HFFc6 (cell line): Measurements from ENCODE around the gene ST3GAL6. TPM values are rescaled to one million over a fixed set of nuclear protein-coding genes. Genes with fewer than 3 reads are reported as not detected.
"Not testable (repeated sequence)": the region's sequence is repeated elsewhere in the genome, so short reads cannot be mapped to it uniquely, and the experiment has no call there.

Experiments
- DNase-seq: peaks from one replicate; pipeline ENCODE4 v3.0.0-alpha.2; 2018
- H3K27ac Mint-ChIP-seq: 2 replicates; pipeline ENCODE4 v1.8.0; 2020; ENCODE audit warnings: mild to moderate bottlenecking, mixed read lengths
- H3K27me3 Mint-ChIP-seq: 2 replicates; pipeline ENCODE4 v1.8.0; 2021; ENCODE audit warnings: mild to moderate bottlenecking, moderate library complexity, mixed read lengths; ENCODE audit not compliant: insufficient read depth
- H3K36me3 Mint-ChIP-seq: 2 replicates; pipeline ENCODE4 v1.8.0; 2021; ENCODE audit warnings: low read depth, mixed read lengths
- H3K4me1 Mint-ChIP-seq: 2 replicates; pipeline ENCODE4 v1.8.0; 2020; ENCODE audit warnings: low read depth, mixed read lengths
- H3K4me3 Mint-ChIP-seq: 2 replicates; pipeline ENCODE4 v1.8.0; 2020; ENCODE audit warnings: mild to moderate bottlenecking, moderate library complexity, mixed read lengths
- H3K9me3 Mint-ChIP-seq: 2 replicates; pipeline ENCODE4 v1.8.0; 2020; ENCODE audit warnings: mild to moderate bottlenecking, mixed read lengths
- total RNA-seq, 6 experiments: library from RNA; stranded (reverse); fragmentation: NEBNext Ultra II Directional; extraction: Animal tissue kit (Norgen Biotek cat#: 25700); gene quantifications; 2 replicates in 1 of 6; 3 replicates in 5 of 6; pipeline ENCODE4 v1.2.3, GENCODE V29; 2021
- TF ChIP-seq, protein P1 (sequence below): fragments of 200-600 bp; sonication (generic); IDR thresholded peaks from 2 replicates; pipeline ENCODE4 v1.5.0; 2021; ENCODE audit warnings: antibody characterized with exemption, mild to moderate bottlenecking

Gene ST3GAL6
- total RNA-seq, 6 experiments from 2014 or later = not detected

DNA sequence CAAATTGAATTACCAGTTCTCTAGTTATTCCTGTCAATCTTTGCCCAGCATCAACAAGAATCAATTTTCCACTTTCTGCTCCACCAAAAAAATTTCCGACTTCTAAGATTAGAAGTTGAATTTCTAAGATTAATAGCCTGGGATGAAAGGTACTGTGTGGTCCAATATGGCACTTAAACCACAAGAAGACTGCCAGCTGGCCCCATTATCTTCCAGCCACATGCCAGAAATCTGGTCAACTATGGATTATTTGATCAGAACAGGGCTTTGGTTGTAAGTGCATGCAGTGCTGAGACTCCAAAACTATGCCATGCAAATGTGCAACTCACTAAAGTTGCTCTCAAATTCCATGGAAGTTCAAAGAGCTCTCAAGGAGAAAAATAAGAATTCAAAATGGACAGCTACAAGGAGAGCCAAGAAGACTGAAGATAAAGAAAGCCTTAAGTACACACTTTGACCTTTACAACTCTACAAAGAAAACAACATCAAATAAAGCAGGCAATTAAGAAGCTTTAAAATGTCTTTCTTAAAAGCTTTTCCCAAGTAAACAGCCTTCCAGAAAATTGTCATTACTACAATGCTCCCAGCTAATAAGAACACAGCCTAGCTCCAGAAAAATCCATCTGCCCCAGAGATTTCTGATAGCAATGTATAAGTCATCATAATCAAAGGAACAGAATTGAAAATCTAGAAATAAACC, 64.2 kb downstream of the ST3GAL6 start:
- Mint-ChIP-seq H3K27ac (peak overlapping the region; percentile 34), H3K4me3 (no peak overlapping the region), H3K9me3 (peaks cover 30% of the 10 kb centered on the region), H3K4me1 (peaks cover 93% of the 10 kb centered on the region), H3K27me3 (peaks cover 3% of the 10 kb centered on the region), H3K36me3 (peaks cover 60% of the 10 kb centered on the region)
- TF ChIP-seq, protein P1, sequence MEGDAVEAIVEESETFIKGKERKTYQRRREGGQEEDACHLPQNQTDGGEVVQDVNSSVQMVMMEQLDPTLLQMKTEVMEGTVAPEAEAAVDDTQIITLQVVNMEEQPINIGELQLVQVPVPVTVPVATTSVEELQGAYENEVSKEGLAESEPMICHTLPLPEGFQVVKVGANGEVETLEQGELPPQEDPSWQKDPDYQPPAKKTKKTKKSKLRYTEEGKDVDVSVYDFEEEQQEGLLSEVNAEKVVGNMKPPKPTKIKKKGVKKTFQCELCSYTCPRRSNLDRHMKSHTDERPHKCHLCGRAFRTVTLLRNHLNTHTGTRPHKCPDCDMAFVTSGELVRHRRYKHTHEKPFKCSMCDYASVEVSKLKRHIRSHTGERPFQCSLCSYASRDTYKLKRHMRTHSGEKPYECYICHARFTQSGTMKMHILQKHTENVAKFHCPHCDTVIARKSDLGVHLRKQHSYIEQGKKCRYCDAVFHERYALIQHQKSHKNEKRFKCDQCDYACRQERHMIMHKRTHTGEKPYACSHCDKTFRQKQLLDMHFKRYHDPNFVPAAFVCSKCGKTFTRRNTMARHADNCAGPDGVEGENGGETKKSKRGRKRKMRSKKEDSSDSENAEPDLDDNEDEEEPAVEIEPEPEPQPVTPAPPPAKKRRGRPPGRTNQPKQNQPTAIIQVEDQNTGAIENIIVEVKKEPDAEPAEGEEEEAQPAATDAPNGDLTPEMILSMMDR = no peak
- DNase-seq = no peak

DNA sequence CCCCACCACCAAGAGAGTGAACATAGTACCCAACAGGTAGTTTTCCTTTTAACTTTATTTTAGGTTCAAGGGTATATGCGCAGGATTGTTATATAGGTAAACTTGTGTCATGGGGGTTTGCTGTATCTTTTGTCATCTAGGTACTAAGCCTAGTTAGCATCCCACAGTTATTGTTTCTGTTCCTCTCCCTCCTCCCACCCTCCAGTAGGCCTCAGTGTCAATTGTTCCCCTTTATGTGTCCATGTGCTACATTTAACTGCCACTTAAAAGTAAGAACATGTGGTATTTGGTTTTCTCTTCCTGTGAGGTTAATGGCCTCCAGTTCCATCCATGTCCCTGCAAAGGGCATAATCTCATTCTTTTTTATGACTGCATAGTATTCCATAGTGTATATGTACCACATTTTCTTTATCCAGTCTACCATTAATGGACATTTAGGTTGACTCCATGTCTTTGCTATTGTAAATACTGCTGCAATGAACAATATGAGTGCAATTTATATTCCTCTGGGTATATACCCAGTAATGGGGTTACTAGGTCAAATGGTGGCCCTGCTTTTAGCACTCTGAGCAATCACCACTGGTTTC, 66.2 kb downstream of the ST3GAL6 start:
- no peak for DNase-seq
- H3K4me1 Mint-ChIP-seq = peaks cover 92% of the 10 kb centered on the region
- H3K27me3 Mint-ChIP-seq = peaks cover 2% of the 10 kb centered on the region
- H3K9me3 Mint-ChIP-seq = peaks cover 43% of the 10 kb centered on the region
- TF ChIP-seq, protein P1 = no peak
- H3K27ac Mint-ChIP-seq = no peak overlapping the region; the same call in 1 of the 2 replicates
- H3K36me3 Mint-ChIP-seq = peaks cover 56% of the 10 kb centered on the region
- no peak overlapping the region; the same call in 1 of the 2 replicates for H3K4me3 Mint-ChIP-seq

DNA sequence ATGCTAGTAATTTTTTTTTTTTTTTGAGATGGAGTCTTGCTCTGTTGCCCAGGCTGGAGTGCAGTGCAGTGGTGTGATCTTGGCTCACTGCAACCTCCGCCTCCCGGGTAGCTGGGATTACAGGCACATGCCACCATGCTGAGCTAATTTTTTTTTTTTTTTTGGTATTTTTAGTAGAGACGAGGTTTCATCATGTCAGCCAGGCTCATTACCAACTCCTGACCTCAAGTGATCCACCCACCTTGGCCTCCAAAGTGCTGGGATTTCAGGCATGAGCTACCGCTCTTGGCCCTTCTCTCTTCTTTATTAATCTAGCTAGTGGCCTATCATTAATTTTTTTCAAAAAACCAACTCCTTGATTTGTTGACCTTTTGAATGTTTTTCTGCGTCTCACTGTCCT, 67.9 kb downstream of the ST3GAL6 start:
- DNase-seq, H3K27me3 Mint-ChIP-seq: not testable (repeated sequence)
- H3K4me1 Mint-ChIP-seq = peaks cover 74% of the 10 kb centered on the region
- H3K9me3 Mint-ChIP-seq = peaks cover 43% of the 10 kb centered on the region
- peak overlapping the region; percentile 48; the same call in 1 of the 2 replicates for H3K27ac Mint-ChIP-seq
- H3K4me3 Mint-ChIP-seq = peak overlapping the region; percentile 7; the same call in 1 of the 2 replicates
- peaks cover 51% of the 10 kb centered on the region for H3K36me3 Mint-ChIP-seq

DNA sequence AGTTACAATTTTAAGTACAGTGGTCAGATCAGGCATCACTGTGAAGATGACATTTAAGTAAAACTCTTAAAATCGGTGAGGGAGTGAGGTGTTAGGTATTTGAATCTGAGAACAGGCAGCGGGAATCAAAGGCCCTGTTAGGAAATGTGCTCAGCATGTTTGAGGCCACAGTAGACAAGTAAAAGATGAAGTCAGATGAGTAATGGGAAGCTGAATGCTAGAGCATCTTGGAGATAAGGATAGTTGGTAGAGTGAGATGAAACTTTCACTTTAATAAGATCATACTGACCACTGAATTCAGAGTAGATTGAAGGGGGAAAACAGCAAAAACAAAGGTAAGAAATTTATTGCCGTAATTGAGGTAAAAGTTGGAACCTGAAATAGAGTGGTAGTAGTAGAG, 76.7 kb downstream of the ST3GAL6 start:
- Mint-ChIP-seq H3K27ac (peak overlapping the region; percentile 39), H3K4me3 (no peak overlapping the region), H3K36me3 (peaks cover 27% of the 10 kb centered on the region), H3K27me3 (no peaks in the 10 kb centered on the region; the same call in 1 of the 2 replicates), H3K4me1 (peaks cover 49% of the 10 kb centered on the region), H3K9me3 (peaks cover 9% of the 10 kb centered on the region)
- no peak for DNase-seq
- TF ChIP-seq, protein P1 = no peak

DNA sequence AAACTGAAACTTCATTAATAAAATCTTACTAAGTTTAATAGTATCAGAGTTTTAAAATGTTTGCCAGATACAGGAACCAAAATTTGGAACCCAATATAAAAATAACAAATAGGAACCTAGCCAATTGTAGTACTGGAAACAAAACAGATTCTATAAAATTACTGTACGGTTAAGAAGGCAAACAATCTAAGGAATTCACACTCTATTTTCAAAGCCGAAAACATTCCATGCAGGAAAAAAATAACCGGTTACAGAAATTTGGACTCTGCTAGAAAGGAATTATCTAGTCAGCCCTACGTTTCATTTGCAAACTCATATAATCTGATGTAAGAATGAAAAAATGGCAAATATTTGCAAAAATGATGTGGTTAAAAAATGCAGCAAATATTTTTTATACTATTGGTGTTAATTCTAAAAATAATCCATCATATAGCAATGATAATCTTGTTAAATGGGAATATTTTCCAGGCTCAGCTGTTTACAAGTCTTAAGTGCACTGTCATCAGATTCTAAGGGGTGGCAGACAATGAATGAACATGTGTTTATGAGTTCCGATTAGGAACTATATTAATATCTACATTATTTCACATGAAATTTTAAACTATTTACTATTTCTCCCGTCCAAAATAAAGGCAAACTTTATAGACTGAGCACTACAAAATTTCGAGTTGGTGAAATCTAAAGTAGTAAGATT, 80.3 kb downstream of the ST3GAL6 start:
- Mint-ChIP-seq H3K4me1 (peaks cover 81% of the 10 kb centered on the region), H3K36me3 (peaks cover 59% of the 10 kb centered on the region)
- peak; percentile 49 for DNase-seq

More for the DNA sequence above, 80.3 kb downstream of the ST3GAL6 start:
- Mint-ChIP-seq H3K27me3 (no peaks in the 10 kb centered on the region; the same call in 1 of the 2 replicates), H3K4me3 (peak overlapping the region; percentile 50), H3K27ac (peak overlapping the region; percentile 58), H3K9me3 (peaks cover 6% of the 10 kb centered on the region)
- TF ChIP-seq, protein P1 = no peak

Other genes starting within 250 kb of the ST3GAL6 start
- 10 to 100 TPM; 41.4 to 52.3 (median 48.5) TPM for gene CLDND1, start 240.4 kb upstream of the ST3GAL6 start, total RNA-seq
- gene GPR15, start 231.4 kb upstream of the ST3GAL6 start, total RNA-seq = not detected
- 10 to 100 TPM; 18.0 to 27.6 (median 19.6) TPM for gene CPOX, start 169.7 kb upstream of the ST3GAL6 start, total RNA-seq
- gene DCBLD2, start 138.4 kb downstream of the ST3GAL6 start, total RNA-seq = 100 to 1,000 TPM; 199 to 436 (median 233) TPM